Caco-2 (cell line): Measurements from ENCODE around the gene MAP7. TPM values are rescaled to one million over a fixed set of nuclear protein-coding genes. Genes with fewer than 3 reads are reported as not detected.

Source experiments
- BruUV-seq: library from RNA; stranded (reverse); fragments of 400-500 nt; replicated peaks from 2 replicates; lab custom pipeline; 2021; lab: Mats Ljungman, UMichigan
- CTCF ChIA-PET: fragments of 300-600 bp; sonication (Branson Sonifier 250); formaldehyde crosslinking; loops from one replicate; lab custom pipeline; 2022; ENCODE audit warnings: antibody characterized with exemption; lab: Charles Lee
- POLR2A ChIA-PET: fragments of 300-600 bp; sonication (Branson Sonifier 250); formaldehyde crosslinking; loops from one replicate; lab custom pipeline; 2022; ENCODE audit warnings: antibody characterized with exemption; lab: Charles Lee
- DNase-seq, 2 experiments: peaks; one replicate each; pipeline versions ENCODE4 v3.0.0 to v3.0.0-alpha.2; 2020 to 2022
- H3K27me3 ChIP-seq: replicated peaks from 2 replicates; pipeline ENCODE4 v1.6.0; 2011; ENCODE audit warnings: low read length; ENCODE audit not compliant: control insufficient read depth, insufficient read depth
- H3K36me3 ChIP-seq: 2 replicates; pipeline ENCODE4 v1.5.1; 2011; ENCODE audit warnings: low read length; ENCODE audit not compliant: control insufficient read depth, insufficient read depth
- H3K4me1 ChIP-seq: fragments of 250-450 bp; sonication (Bioruptor Pico); 2 replicates; pipeline ENCODE4 v1.5.1; 2020; ENCODE audit warnings: mild to moderate bottlenecking
- H3K4me3 ChIP-seq: 2 replicates; pipeline ENCODE4 v1.5.1; 2011; ENCODE audit warnings: low read depth, mild to moderate bottlenecking, control low read depth, low read length
- H3K9me3 ChIP-seq: fragments of 250-450 bp; sonication (Bioruptor Pico); 2 replicates; pipeline ENCODE4 v1.5.1; 2020; ENCODE audit warnings: mild to moderate bottlenecking, moderate library complexity
- H3K27ac Mint-ChIP-seq: one replicate; pipeline ENCODE4 v1.8.0; 2022; ENCODE audit warnings: mixed read lengths; ENCODE audit not compliant: unreplicated experiment
- H3K27me3 Mint-ChIP-seq: one replicate; pipeline ENCODE4 v1.8.0; 2022; ENCODE audit warnings: mixed read lengths; ENCODE audit not compliant: insufficient read depth, unreplicated experiment
- H3K36me3 Mint-ChIP-seq: one replicate; pipeline ENCODE4 v1.8.0; 2022; ENCODE audit warnings: mild to moderate bottlenecking, mixed read lengths; ENCODE audit not compliant: insufficient read depth, unreplicated experiment
- H3K4me1 Mint-ChIP-seq: one replicate; pipeline ENCODE4 v1.8.0; 2022; ENCODE audit warnings: low read depth, mixed read lengths; ENCODE audit not compliant: unreplicated experiment
- H3K4me3 Mint-ChIP-seq: one replicate; pipeline ENCODE4 v1.8.0; 2022; ENCODE audit warnings: mild to moderate bottlenecking, moderate library complexity, mixed read lengths; ENCODE audit not compliant: unreplicated experiment
- H3K9me3 Mint-ChIP-seq: one replicate; pipeline ENCODE4 v1.8.0; 2022; ENCODE audit warnings: mixed read lengths; ENCODE audit not compliant: unreplicated experiment
- CTCF ChIP-seq, 2 experiments: fragments of 200-600 bp in 1 of 2; IDR thresholded peaks; 1 replicate in 1 of 2; 2 replicates in 1 of 2; pipeline versions ENCODE4 v1.5.1 to v1.8.0; 2011 to 2022; ENCODE audit warnings: antibody characterized with exemption in 1 of 2, control low read depth in 1 of 2, inconsistent platforms in 1 of 2, low read depth in 1 of 2, low read length in 1 of 2, mild to moderate bottlenecking in 1 of 2, moderate library complexity in 1 of 2; ENCODE audit not compliant: insufficient read depth in 1 of 2, severe bottlenecking in 1 of 2, unreplicated experiment in 1 of 2
- intact Hi-C: fragments of 100-400 bp; cut with micrococcal nuclease; formaldehyde crosslinking; loops from one replicate; pipeline ENCODE4 v1.10.0; 2022; ENCODE audit not compliant: unreplicated experiment
- total RNA-seq: library from RNA; stranded (reverse); gene quantifications from 2 replicates; pipeline ENCODE4 v1.2.3, GENCODE V29; 2022

The MAP7 gene
- total RNA-seq, 1 experiment from 2014 or later: 55.3 TPM

GRCh38 chr6:136568129-136568528, 17.9 kb upstream of the MAP7 start:
- H3K36me3 Mint-ChIP-seq: no peaks in the 10 kb centered on the region

DNA sequence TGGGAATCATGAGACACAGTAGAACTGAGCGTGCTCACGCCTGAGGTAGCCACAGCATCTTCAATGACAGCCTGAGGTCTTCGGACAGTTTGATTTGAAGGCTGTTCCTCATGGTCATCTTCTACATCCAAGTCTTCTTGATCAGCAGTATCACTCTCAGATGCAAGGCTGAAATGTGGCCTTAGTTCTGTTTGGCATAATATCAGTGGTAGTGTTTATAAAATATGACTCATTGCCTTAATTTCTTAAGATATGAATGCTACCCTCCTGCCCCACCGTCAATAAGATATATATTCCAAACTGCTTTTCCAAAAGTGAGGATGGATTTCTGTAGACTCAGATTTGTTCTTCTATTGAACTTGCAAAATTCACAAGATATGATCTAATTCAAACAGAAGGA, 17.5 kb upstream of the MAP7 start:
- no peaks in the 10 kb centered on the region for H3K27me3 Mint-ChIP-seq
- POLR2A ChIA-PET: no interaction called here
- H3K4me1 ChIP-seq: peaks cover 13% of the 10 kb centered on the region
- intact Hi-C loops: no loop called here
- BruUV-seq: no TSS peak
- TF ChIP-seq CTCF (IDR thresholded peaks at IDR 0.05; ENCODE audit: insufficient read depth in 1 of 2, low read depth in 1 of 2, low read length in 1 of 2, severe bottlenecking in 1 of 2, unreplicated experiment in 1 of 2): no peak
- peaks cover 15% of the 10 kb centered on the region; the same call in 1 of the 2 replicates for H3K9me3 ChIP-seq
- H3K4me3 Mint-ChIP-seq: no peak overlapping the region
- H3K9me3 Mint-ChIP-seq: peaks cover 37% of the 10 kb centered on the region
- H3K4me1 Mint-ChIP-seq: peaks cover 17% of the 10 kb centered on the region
- no peaks in the 10 kb centered on the region for H3K36me3 Mint-ChIP-seq
- no peak overlapping the region for H3K27ac Mint-ChIP-seq
- CTCF ChIA-PET: no interaction called here
- no peak overlapping the region for H3K4me3 ChIP-seq
- H3K27me3 ChIP-seq: no peaks in the 10 kb centered on the region
- H3K36me3 ChIP-seq: no peaks in the 10 kb centered on the region
- no peak for DNase-seq

More at GRCh38 chr6:136568129-136568528, 17.9 kb upstream of the MAP7 start:
- ChIA-PET CTCF (no interaction called here), POLR2A (no interaction called here)
- intact Hi-C loops: no loop called here
- H3K27me3 Mint-ChIP-seq: no peaks in the 10 kb centered on the region
- H3K27ac Mint-ChIP-seq: no peak overlapping the region
- DNase-seq: no peak
- H3K4me3 Mint-ChIP-seq: no peak overlapping the region
- Histone ChIP-seq H3K36me3 (no peaks in the 10 kb centered on the region), H3K4me3 (no peak overlapping the region), H3K4me1 (peaks cover 13% of the 10 kb centered on the region), H3K9me3 (peaks cover 15% of the 10 kb centered on the region; the same call in 1 of the 2 replicates), H3K27me3 (no peaks in the 10 kb centered on the region)
- H3K4me1 Mint-ChIP-seq: peaks cover 17% of the 10 kb centered on the region
- peaks cover 37% of the 10 kb centered on the region for H3K9me3 Mint-ChIP-seq
- TF ChIP-seq CTCF (IDR thresholded peaks at IDR 0.05; ENCODE audit: insufficient read depth in 1 of 2, low read depth in 1 of 2, low read length in 1 of 2, severe bottlenecking in 1 of 2, unreplicated experiment in 1 of 2): no peak
- BruUV-seq: no TSS peak

DNA sequence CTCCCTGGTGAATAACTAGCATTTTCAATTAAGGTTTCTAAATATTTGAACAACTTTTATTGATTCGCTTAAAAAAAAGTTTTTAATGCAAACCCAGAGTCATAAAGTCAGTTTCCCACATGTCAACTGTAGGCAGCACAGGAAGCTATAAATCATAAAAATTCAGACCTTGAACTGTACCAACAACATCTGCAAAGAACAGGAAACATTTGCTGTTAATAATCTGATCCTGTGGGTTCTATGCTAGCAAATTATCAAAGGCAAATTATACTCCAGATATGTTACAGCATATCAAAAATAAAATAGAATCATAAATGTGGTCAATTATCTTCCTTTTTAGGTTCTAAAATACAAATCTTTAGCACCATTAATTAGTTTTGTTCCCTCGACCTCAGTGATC, 16.6 kb upstream of the MAP7 start:
- BruUV-seq: no TSS peak
- no peak for DNase-seq
- ChIA-PET POLR2A (no interaction called here), CTCF (interaction anchor here (1.5 kb wide), 1 partner anchor 225 kb away, joined by 4 read pairs; the partner anchor contains the start of gene MAP3K5)
- H3K27ac Mint-ChIP-seq: no peak overlapping the region
- no peaks in the 10 kb centered on the region for H3K36me3 Mint-ChIP-seq
- peaks cover 13% of the 10 kb centered on the region; the same call in 1 of the 2 replicates for H3K9me3 ChIP-seq
- no peaks in the 10 kb centered on the region for H3K27me3 ChIP-seq
- no peak overlapping the region for H3K4me3 Mint-ChIP-seq
- intact Hi-C loops: no loop called here
- no peak for TF ChIP-seq CTCF (IDR thresholded peaks at IDR 0.05; ENCODE audit: insufficient read depth in 1 of 2, low read depth in 1 of 2, low read length in 1 of 2, severe bottlenecking in 1 of 2, unreplicated experiment in 1 of 2)
- no peaks in the 10 kb centered on the region for H3K36me3 ChIP-seq
- peaks cover 13% of the 10 kb centered on the region for H3K4me1 ChIP-seq
- no peaks in the 10 kb centered on the region for H3K27me3 Mint-ChIP-seq
- no peak overlapping the region for H3K4me3 ChIP-seq
- peaks cover 32% of the 10 kb centered on the region for H3K9me3 Mint-ChIP-seq
- H3K4me1 Mint-ChIP-seq: peaks cover 17% of the 10 kb centered on the region
